Measurements from ENCODE around the gene VPS52. TPM values are rescaled to one million over a fixed set of nuclear protein-coding genes. Genes with fewer than 3 reads are reported as not detected.

Gene VPS52
- total and polyA plus RNA-seq, 9 of the 15 experiments (the other 6 are each of a cell fraction or from before 2014, with no cell fraction given): 24.4 to 103 (median 40.2) TPM

- TF ChIP-seq STAT6 (CRISPR knock-in tag; IDR thresholded peaks at IDR 0.05) (peak; percentile 94; the same call in 1 of the 2 replicates), TCF3 (CRISPR knock-in tag; IDR thresholded peaks at IDR 0.05) (no peak; the same call in 1 of the 2 replicates), ZNF384 (IDR thresholded peaks at IDR 0.05; ENCODE audit: low read depth, low read length) (no peak), TSHZ1 (CRISPR knock-in tag; IDR thresholded peaks at IDR 0.05) (no peak), SNIP1 (IDR thresholded peaks at IDR 0.05; ENCODE audit: low read depth) (no peak), KDM1A (IDR thresholded peaks at IDR 0.05) (peak in 1 of 2 experiments; percentile 47; a peak in 1 of 4 replicates), REST (IDR thresholded peaks at IDR 0.05; ENCODE audit: borderline replicate concordance) (no peak), REST (CRISPR knock-in tag; IDR thresholded peaks at IDR 0.05; ENCODE audit: low read depth) (0 out of 2 replicates have a peak, but pooled peaks have one; percentile 53), ZNF134 (CRISPR knock-in tag; conservative IDR thresholded peaks at IDR 0.05) (no peak), POLR2AphosphoS2 (IDR thresholded peaks at IDR 0.05; ENCODE audit: low read length) (peak; percentile 68; the same call in 1 of the 2 replicates)
- TF ChIP-seq, protein P1, sequence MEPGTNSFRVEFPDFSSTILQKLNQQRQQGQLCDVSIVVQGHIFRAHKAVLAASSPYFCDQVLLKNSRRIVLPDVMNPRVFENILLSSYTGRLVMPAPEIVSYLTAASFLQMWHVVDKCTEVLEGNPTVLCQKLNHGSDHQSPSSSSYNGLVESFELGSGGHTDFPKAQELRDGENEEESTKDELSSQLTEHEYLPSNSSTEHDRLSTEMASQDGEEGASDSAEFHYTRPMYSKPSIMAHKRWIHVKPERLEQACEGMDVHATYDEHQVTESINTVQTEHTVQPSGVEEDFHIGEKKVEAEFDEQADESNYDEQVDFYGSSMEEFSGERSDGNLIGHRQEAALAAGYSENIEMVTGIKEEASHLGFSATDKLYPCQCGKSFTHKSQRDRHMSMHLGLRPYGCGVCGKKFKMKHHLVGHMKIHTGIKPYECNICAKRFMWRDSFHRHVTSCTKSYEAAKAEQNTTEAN (CRISPR knock-in tag; IDR thresholded peaks at IDR 0.05): no peak
These were observed 63.3 kb downstream of the VPS52 start, which contains the start of gene RING1 (continued) for GRCh38 chr6:33208091-33208967.
